GM04503 (cell line): Measurements from ENCODE around the gene RASA4B.
A peak's percentile ranks its signal among the peaks of the same experiment; 100 is the strongest.
"Not testable (repeated sequence)": the region's sequence is repeated elsewhere in the genome, so short reads cannot be mapped to it uniquely, and the experiment has no call there.

Experiments
- DNase-seq: peaks from one replicate; pipeline ENCODE4 v3.0.0-alpha.2; 2012; ENCODE audit warnings: low read depth

The RASA4B gene

GRCh38 chr7:102473271-102473991 lies 44.1 kb downstream of the RASA4B start:
- DNase-seq, result no peak

DNA sequence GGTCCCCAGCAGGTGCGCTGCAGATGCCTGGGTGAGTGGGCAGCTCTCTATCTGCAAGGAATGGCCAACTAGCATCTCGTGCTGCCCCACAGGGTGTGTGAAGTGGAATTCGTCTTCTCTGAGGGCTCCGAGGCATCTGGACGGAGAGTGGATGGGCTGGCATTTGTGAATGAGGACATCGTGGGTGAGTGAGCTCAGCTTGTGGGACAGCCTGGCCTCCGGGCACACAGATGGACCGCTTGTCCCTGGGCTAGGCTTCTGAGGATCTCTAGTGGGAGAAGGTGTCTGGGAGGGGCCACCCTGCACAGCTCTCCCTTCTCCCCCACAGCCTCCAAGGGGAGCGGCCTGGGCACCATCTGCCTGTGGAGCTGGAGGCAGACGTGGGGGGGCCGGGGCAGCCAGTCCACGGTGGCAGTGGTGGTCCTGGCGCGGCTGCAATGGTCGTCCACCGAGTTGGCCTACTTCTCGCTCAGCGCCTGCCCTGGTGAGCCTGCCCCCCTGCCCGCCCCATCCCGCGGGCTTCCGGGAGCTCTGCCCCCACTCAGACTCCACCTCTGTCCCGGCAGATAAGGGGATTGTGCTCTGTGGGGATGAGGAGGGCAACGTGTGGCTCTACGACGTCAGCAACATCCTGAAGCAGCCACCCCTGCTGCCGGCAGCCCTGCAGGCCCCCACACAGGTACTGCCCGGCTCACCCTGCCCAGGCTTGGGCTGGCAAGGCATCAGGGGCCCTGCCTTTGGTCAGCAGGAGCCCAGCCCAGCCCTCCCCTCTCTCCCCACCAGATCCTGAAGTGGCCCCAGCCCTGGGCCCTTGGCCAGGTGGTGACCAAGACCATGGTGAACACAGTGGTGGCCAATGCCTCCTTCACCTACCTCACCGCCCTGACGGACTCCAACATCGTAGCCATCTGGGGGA lies 45.2 kb downstream of the RASA4B start:
- no peak for DNase-seq

DNA sequence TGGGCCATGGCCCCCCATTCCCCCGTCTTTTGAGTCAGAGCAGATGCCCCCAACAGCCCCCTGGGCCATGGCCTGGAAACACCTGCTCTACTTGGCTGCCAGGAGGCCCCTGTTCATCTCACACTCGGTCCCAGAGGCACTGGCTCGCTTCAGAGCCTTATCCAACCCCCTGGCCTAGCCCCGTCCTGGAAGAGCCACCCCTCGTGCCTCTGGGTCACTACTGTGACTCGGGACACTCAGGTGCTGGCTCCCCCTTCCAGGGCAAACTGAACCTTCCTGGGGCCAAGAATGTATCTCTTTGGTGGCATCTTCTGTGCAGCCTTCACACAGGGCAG lies 45.8 kb downstream of the RASA4B start:
- no peak for DNase-seq

DNA sequence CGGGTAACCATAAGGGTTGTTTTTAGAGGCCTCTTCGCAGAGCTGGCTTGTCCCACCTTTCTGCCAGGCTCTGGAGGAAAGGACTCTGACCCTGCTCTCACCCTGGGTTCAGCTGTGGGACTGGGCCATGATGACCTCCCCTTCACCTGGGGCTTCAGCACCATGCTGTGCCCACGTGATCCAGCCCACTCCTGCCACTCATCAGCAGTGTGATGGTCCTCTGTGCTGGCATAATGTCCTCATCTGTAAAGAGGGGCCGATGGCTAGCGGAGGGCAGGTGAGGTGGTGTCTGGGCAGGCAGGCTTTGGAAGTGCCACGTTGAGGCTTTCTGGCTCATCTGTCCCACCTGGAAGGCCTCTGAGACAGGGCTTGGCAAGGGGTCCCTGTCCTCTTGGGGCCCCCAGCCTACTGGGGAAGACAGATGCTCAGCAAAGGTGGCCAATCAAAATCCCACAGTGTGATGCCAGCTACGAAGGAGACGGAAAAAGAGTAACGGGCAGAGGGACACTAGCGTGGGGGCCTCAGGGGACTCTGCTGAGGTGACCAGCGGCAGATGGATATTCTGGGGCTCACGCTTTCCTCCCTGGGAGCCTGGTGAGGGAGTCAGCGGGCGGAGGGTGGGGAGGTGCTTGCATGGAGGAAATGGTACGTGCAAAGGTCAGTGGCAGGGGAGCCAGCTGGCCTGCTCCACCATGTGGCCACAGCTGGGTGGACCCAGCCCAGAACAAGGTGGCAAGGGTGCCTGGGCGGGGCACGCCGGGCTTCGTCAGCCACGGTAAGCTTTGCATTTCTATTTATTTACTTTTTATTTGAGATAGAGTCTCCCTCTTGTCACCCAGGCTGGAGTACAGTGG lies 47.4 kb downstream of the RASA4B start:
- no peak for DNase-seq

DNA sequence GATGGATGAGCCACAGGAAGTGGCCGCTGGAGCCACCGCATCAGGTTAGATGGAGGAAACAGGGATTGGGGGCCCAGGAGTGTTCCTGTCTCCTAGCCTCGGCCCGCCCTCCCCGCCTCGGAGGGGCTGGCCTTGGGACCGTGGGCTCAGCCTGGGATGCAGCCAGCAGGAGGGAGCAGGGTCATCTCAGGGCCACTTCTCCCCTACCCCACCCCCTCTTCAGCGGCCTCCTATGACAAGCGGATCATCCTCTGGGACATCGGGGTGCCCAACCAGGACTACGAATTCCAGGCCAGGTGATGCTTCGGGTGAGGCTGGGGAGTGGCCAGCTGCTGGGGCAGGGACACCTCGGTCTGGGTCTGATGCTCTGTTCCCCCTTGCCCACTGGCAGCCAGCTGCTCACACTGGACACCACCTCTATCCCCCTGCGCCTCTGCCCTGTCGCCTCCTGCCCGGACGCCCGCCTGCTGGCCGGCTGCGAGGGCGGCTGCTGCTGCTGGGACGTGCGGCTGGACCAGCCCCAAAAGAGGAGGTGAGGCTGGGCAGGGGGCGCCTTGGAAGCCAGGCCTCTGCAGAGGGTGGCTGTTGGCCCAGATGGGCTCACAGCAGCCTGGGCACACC lies 48.1 kb downstream of the RASA4B start:
- no peak for DNase-seq

GRCh38 chr7:102468478-102469350 lies 48.9 kb downstream of the RASA4B start:
- no peak for DNase-seq

GRCh38 chr7:102467581-102468477 lies 49.7 kb downstream of the RASA4B start:
- DNase-seq, result no peak

GRCh38 chr7:102466097-102466496 lies 51.5 kb downstream of the RASA4B start:
- DNase-seq, result no peak

DNA sequence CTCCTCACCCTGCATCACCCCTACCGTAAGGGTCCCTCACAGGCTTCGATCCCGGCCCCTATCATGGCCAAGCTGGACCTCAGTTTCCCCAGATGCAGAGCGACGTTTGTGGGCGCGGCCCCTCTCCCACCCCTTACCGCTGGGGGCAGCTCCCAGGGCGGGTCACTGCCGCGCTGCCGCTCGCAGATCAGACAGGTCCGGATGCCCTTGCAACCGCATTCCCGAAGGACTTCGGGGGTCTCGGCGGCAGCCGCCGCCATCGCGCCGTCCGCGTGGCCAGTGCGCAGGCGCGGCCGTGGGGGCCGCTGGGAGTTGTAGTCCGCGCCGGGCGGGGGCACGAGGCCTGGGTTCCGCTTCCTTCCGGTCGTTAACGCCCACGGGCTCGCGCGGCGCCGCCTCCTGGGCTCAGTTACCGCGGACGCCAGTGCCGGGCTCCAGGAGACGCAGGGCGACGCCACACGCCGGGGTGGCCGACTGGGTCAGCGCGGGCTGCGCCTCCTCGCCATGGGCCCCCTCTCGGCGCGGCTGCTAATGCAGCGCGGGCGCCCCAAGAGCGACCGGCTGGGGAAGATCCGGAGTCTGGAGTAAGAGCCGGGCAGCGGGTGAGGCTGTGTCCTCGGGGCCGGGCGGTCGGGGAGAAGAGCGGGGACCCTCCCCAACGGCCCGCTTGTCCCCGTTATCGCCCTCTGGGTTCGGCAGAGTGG lies 52.8 kb downstream of the RASA4B start, which contains the start of the genes ALKBH4 and LRWD1:
Gene ALKBH4, minus strand, starts transcription at position 287 of the 704 bp plus-strand sequence. Its CDS starts 27 bp downstream, at position 260.
Gene LRWD1, plus strand, starts transcription at position 408 of the 704 bp plus-strand sequence. Its CDS starts 97 bp downstream, at position 505.
- peak; percentile 54 for DNase-seq

- DNase-seq, result no peak
Observed at GRCh38 chr7:102463841-102464576, 53.6 kb downstream of the RASA4B start.

DNA sequence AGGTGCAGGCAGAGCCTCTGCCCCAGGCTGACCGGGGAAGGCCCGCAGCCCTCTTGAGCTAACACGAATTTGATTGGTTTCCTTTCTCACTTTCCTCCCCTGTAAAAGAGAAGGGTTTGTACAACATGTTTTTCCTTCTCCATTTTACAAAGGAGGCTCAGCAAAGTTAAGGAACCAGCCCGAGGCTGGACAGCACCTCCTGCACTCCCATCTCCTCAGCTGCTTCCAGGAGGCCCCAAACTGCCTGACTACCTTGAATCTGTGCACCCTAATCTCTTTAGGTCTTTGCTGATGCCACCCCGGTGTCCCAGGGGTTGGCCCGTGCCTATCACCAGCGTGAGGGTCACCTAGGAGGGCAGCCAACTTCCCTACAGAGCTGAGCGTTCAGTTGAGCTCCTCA lies 57.1 kb downstream of the RASA4B start:
- DNase-seq, result no peak

DNA sequence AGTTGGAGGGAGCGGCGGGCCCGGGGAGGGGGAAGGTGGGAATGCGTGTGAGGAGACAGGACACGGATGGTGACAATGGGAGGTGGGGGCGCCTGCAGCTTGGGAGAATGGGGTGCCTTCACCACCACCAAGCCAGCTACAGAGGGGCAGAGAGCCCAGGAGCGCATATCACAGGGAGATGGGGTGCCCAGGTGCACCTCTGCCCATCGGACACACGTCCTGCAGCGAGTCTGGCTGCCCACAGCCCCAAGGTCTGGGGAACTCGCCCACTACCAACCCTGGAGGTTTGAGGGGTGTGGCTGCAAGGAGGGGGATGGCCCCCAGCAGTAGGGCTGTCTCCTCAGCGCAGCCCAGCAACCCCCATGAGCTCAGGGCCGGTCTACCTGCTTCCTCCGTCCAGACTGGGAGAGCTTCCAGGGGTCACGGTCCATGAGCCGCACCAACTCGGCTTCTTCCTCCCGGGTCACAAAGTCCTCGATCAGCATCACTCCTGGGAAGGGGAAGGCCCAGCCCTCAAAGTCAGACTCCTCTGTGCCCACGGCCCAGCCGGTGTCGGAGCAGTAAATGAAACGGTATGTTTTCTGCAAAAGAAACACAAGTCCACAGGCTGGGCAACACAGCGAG lies 58.2 kb downstream of the RASA4B start:
- DNase-seq, result no peak

- DNase-seq, result no peak
Observed at GRCh38 chr7:102457352-102457924, 60.1 kb downstream of the RASA4B start.

- no peak for DNase-seq
Observed at GRCh38 chr7:102456327-102456726, 61.2 kb downstream of the RASA4B start.

- no peak for DNase-seq
Observed at GRCh38 chr7:102455596-102455995, 62.0 kb downstream of the RASA4B start.

DNA sequence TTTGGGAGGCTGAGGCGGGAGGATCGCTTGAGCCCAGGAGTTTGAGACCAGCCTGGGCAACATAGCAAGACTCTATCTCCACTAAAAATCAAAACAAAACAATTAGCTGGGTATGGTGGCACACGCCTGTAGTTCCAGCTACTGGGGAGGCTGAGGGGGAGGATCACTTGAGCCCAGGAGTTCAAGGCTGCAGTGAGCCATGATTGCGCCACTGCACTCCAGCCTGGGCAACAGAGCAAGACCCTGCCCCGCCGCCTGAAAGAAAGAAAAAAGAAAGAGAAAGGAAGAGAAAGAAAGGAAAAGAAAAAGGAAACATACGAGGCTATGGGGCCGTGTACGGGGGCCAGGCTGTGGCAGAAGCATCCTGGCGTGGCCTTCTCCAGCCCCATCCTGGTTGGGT lies 62.6 kb downstream of the RASA4B start:
- not testable (repeated sequence) for DNase-seq

- DNase-seq, result no peak
Observed at GRCh38 chr7:102454468-102454867, 63.1 kb downstream of the RASA4B start.
